GM23338 (cell line): ENCODE data around the gene PPP2R1B.

Source experiments
- CTCF ChIP-seq, 2 experiments: fragments of 200-600 bp in 1 of 2; sonication (generic) in 1 of 2; conservative IDR thresholded peaks; 2 replicates each; pipeline versions ENCODE4 v1.5.1 to v1.6.1; 2016 to 2017; ENCODE audit warnings: antibody characterized with exemption in 2 of 2, low read depth in 2 of 2, mild to moderate bottlenecking in 2 of 2, moderate library complexity in 1 of 2
- NANOG ChIP-seq: IDR thresholded peaks from 2 replicates; pipeline ENCODE4 v1.6.1; 2016; ENCODE audit warnings: antibody characterized with exemption, borderline replicate concordance
- POLR2AphosphoS5 ChIP-seq: IDR thresholded peaks from 2 replicates; pipeline ENCODE4 v1.6.1; 2016; ENCODE audit warnings: antibody characterized with exemption, low read depth
- REST ChIP-seq: IDR thresholded peaks from one replicate; pipeline ENCODE4 v1.6.1; 2018; ENCODE audit warnings: antibody characterized with exemption; ENCODE audit not compliant: unreplicated experiment

GRCh38 chr11:111815489-111815888 is 49.3 kb upstream of the PPP2R1B start:
- TF ChIP-seq CTCF (conservative IDR thresholded peaks at IDR 0.05; ENCODE audit: low read depth in 2 of 2): no peak
- no peak for TF ChIP-seq REST
- TF ChIP-seq NANOG: no peak
- no peak for TF ChIP-seq POLR2AphosphoS5
